Common myeloid progenitor, CD34-positive (primary cell): ENCODE measurements around the gene MMEL1.

ENCODE experiments used
- CTCF ChIA-PET: fragments of 350-600 bp; sonication (Branson Sonifier 250); formaldehyde crosslinking; loops from one replicate; lab custom pipeline; 2021; ENCODE audit warnings: antibody characterized with exemption; lab: Charles Lee
- POLR2A ChIA-PET: fragments of 350-600 bp; sonication (Branson Sonifier 250); formaldehyde crosslinking; loops from one replicate; lab custom pipeline; 2021; ENCODE audit warnings: antibody characterized with exemption; lab: Charles Lee
- DNase-seq, 3 donors: peaks; one replicate each; pipeline versions ENCODE4 v3.0.0 to v3.0.0-alpha.2; 2013
- H3K27ac ChIP-seq, 2 experiments: 1 replicate in 1 of 2; 2 replicates in 1 of 2; pipeline ENCODE4 v1.7.0; 2013; ENCODE audit warnings: inconsistent platforms in 2 of 2, low read length in 2 of 2, mild to moderate bottlenecking in 2 of 2, low read depth in 1 of 2, moderate library complexity in 1 of 2; ENCODE audit not compliant: severe bottlenecking in 2 of 2, insufficient read depth in 1 of 2, poor library complexity in 1 of 2
- H3K27me3 ChIP-seq, 5 experiments: replicated peaks in 2 of 5; 1 replicate in 3 of 5; 2 replicates in 2 of 5; pipeline versions ENCODE4 v1.6.1 to v1.7.0; 2013; ENCODE audit warnings: low read length in 4 of 5, mild to moderate bottlenecking in 2 of 5, moderate library complexity in 2 of 5, inconsistent platforms in 1 of 5; ENCODE audit not compliant: insufficient read depth in 5 of 5, control insufficient read depth in 4 of 5
- H3K36me3 ChIP-seq, 4 experiments: 1 replicate in 2 of 4; 2 replicates in 2 of 4; pipeline versions ENCODE4 v1.6.1 to v1.7.0; 2013; ENCODE audit warnings: low read length in 3 of 4, control low read depth in 1 of 4, mild to moderate bottlenecking in 1 of 4; ENCODE audit not compliant: control insufficient read depth in 4 of 4, insufficient read depth in 4 of 4
- H3K4me1 ChIP-seq, 4 experiments: 1 replicate in 3 of 4; 2 replicates in 1 of 4; pipeline versions ENCODE4 v1.6.1 to v1.7.1; 2013; ENCODE audit warnings: low read length in 3 of 4, mild to moderate bottlenecking in 3 of 4, control low read depth in 1 of 4, inconsistent platforms in 1 of 4, moderate library complexity in 1 of 4; ENCODE audit not compliant: control insufficient read depth in 4 of 4, insufficient read depth in 4 of 4; ENCODE audit errors: control extremely low read depth in 1 of 4
- H3K4me3 ChIP-seq, 7 experiments: 1 replicate in 4 of 7; 2 replicates in 3 of 7; pipeline versions ENCODE4 v1.5.1 to v1.7.0; 2013; ENCODE audit warnings: mild to moderate bottlenecking in 7 of 7, low read length in 6 of 7, moderate library complexity in 6 of 7, inconsistent platforms in 2 of 7, low read depth in 2 of 7, control low read depth in 1 of 7; ENCODE audit not compliant: insufficient read depth in 4 of 7, control insufficient read depth in 1 of 7; ENCODE audit errors: extremely low read depth in 1 of 7
- H3K9me3 ChIP-seq, 5 experiments: 1 replicate in 4 of 5; 2 replicates in 1 of 5; pipeline versions ENCODE4 v1.6.1 to v1.7.1; 2013; ENCODE audit warnings: low read length in 4 of 5, mild to moderate bottlenecking in 2 of 5, inconsistent platforms in 1 of 5, low read depth in 1 of 5, moderate library complexity in 1 of 5; ENCODE audit not compliant: control insufficient read depth in 4 of 5, insufficient read depth in 2 of 5; ENCODE audit errors: control extremely low read depth in 1 of 5
- WGBS: methylation state at CpG from one replicate; pipeline ENCODE4 v1.1.5; 2013; ENCODE audit not compliant: insufficient coverage; 5-methylcytosine and 5-hydroxymethylcytosine counted together

Gene MMEL1

GRCh38 chr1:2561898-2562895 is 70.6 kb downstream of the MMEL1 start:
- ChIA-PET POLR2A (interaction anchor here (0.6 to 2.9 kb wide), 4 partner anchors 8 to 74 kb away, joined by 3 to 8 read pairs (median 3); no protein-coding TSS in a partner anchor), CTCF (interaction anchor here (0.8 to 3.4 kb wide), 11 partner anchors 8 to 149 kb away, joined by 3 to 27 read pairs (median 7); no protein-coding TSS in a partner anchor)
- peaks cover 2 to 48% (median 21%) of the 10 kb centered on the region in 4 experiments for H3K36me3 ChIP-seq
- 96% methylated on average over 20 of the region's 24 CpGs for WGBS
- no peak overlapping the region for H3K4me3 ChIP-seq
- peaks cover 0 to 15% (median 10%) of the 10 kb centered on the region in 4 experiments for H3K4me1 ChIP-seq
- H3K27ac ChIP-seq, result no peak overlapping the region
- H3K9me3 ChIP-seq, result no peaks in the 10 kb centered on the region
- DNase-seq, result no peak
- H3K27me3 ChIP-seq, result no peaks in the 10 kb centered on the region

DNA sequence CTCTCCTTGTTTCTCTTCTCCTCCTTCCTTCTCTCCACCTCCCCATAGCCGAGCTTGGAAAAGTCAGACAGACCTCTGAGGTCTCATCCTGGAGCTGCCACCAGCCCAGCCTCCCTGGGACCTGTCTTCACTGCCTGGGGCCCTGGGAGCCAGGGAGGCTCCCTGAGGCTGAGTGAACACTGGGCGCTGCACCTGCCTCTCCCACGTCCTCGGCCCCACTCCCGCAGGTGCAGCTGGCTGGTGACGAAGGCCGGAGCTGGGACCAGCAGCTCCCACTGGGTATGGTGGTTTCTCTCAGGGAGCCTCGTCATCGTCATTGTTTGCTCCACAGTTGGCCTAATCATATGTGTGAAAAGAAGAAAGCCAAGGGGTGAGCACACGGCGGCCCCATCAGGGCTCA is 71.4 kb downstream of the MMEL1 start:
- H3K27ac ChIP-seq, result no peak overlapping the region
- H3K9me3 ChIP-seq, result no peaks in the 10 kb centered on the region
- H3K4me1 ChIP-seq, result peaks cover 0 to 23% (median 17%) of the 10 kb centered on the region in 4 experiments
- H3K4me3 ChIP-seq, result no peak overlapping the region
- H3K36me3 ChIP-seq, result peaks cover 2 to 48% (median 21%) of the 10 kb centered on the region in 4 experiments
- no peak for DNase-seq
- ChIA-PET CTCF (interaction anchor here (0.8 to 3.4 kb wide), 13 partner anchors 8 to 148 kb away, joined by 3 to 27 read pairs (median 6); no protein-coding TSS in a partner anchor), POLR2A (interaction anchor here (0.6 to 2.9 kb wide), 4 partner anchors 9 to 75 kb away, joined by 3 to 8 read pairs (median 3); no protein-coding TSS in a partner anchor)
- 99% methylated on average over 11 of the region's 11 CpGs for WGBS
- no peaks in the 10 kb centered on the region for H3K27me3 ChIP-seq

DNA sequence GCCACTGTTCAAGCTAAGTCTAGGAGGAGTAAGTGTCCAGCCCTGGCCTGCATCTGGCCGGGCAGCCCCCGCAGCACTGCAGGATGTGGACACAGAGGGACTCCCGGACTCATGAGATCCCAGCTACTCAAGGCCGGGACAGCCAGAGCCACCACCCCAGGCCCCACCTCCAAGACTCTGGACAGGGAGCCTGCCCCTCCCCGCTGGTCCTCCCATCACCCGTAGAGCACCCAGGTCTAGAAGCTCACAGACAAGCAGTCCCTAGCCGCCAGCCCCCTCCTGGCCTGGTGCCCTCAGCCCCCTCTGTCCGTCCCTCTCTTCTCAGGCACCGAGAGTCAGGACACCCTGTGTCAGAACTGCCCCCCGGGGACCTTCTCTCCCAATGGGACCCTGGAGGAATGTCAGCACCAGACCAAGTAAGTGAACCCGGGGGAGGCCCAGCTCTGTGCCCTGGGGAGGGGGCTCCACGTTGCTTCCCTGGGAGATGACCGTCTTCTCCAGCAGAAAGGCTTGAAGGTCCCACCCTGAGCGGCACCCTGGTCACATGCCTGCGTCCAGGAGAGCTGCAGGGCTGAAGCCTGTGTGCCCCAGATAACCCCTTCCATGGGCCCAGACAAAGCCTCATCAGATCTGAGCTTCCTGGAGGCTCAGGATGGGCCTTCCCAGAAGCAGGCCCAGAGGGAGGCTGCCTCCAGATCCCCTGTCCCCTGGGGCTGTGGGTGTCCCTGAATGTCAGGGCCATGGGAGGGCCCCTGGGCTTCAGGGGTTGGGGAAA is 72.3 kb downstream of the MMEL1 start:
- 99% methylated on average over 14 of the region's 15 CpGs for WGBS
- H3K9me3 ChIP-seq, result no peaks in the 10 kb centered on the region
- no peak overlapping the region for H3K27ac ChIP-seq
- no peaks in the 10 kb centered on the region for H3K27me3 ChIP-seq
- ChIA-PET CTCF (interaction anchor here (1.3 to 3.4 kb wide), 10 partner anchors 9 to 36 kb away, joined by 3 to 27 read pairs (median 7); no protein-coding TSS in a partner anchor), POLR2A (interaction anchor here (2.9 kb wide), 1 partner anchor 18 kb away, joined by 8 read pairs; no protein-coding TSS in a partner anchor)
- no peak overlapping the region for H3K4me3 ChIP-seq
- DNase-seq, result no peak
- H3K4me1 ChIP-seq, result peaks cover 0 to 32% (median 27%) of the 10 kb centered on the region in 4 experiments
- H3K36me3 ChIP-seq, result peaks cover 2 to 48% (median 21%) of the 10 kb centered on the region in 4 experiments

- no peak for DNase-seq
- Histone ChIP-seq H3K27me3 (no peaks in the 10 kb centered on the region), H3K4me3 (no peak overlapping the region), H3K4me1 (peaks cover 0 to 40% (median 35%) of the 10 kb centered on the region in 4 experiments), H3K36me3 (peaks cover 2 to 48% (median 21%) of the 10 kb centered on the region in 4 experiments), H3K9me3 (no peaks in the 10 kb centered on the region), H3K27ac (no peak overlapping the region)
- WGBS, result 93% methylated on average over 34 of the region's 35 CpGs
- POLR2A ChIA-PET, result interaction anchor here (2.0 to 2.9 kb wide), 2 partner anchors 18 to 26 kb away, joined by 5 to 8 read pairs; partner anchors contain the start of gene PRXL2B
- CTCF ChIA-PET, result interaction anchor here (2.8 to 3.4 kb wide), 2 partner anchors 18 to 24 kb away, joined by 9 to 27 read pairs; no protein-coding TSS in a partner anchor
These were observed 73.1 kb downstream of the MMEL1 start for GRCh38 chr1:2559509-2560298.

- H3K4me3 ChIP-seq, result no peak overlapping the region
- 99% methylated on average over 6 of the region's 6 CpGs for WGBS
- peaks cover 0 to 48% (median 43%) of the 10 kb centered on the region in 4 experiments for H3K4me1 ChIP-seq
- H3K36me3 ChIP-seq, result peaks cover 0 to 48% (median 21%) of the 10 kb centered on the region in 4 experiments
- no peak for DNase-seq
- no peak overlapping the region for H3K27ac ChIP-seq
- ChIA-PET CTCF (interaction anchor here (1.5 kb wide), 1 partner anchor 36 kb away, joined by 3 read pairs; no protein-coding TSS in a partner anchor), POLR2A (interaction anchor here (2.0 kb wide), 1 partner anchor 27 kb away, joined by 5 read pairs; the partner anchor contains the start of gene PRXL2B)
- H3K9me3 ChIP-seq, result no peaks in the 10 kb centered on the region
- H3K27me3 ChIP-seq, result no peaks in the 10 kb centered on the region
These were observed 74.0 kb downstream of the MMEL1 start for GRCh38 chr1:2558861-2559260.

DNA sequence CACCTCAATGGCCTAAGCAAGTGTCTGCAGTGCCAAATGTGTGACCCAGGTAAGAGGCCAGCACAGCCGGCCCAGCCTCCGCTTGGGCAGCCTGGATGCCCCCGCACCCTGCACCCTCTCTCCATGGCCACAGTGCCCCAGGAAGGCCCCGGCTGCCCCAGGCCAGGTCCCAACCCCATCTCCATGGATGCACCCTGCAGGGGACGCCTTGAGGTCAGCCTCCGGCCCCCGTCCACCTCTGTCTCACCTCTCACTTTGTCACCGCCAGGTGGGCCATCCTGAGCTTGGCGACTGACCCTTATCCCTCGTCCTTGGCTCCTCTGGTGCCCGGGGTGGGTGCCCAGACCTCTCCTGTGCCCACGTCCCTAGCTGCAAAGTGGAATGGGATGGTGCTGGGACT is 74.4 kb downstream of the MMEL1 start:
- no peak overlapping the region for H3K4me3 ChIP-seq
- 100% methylated on average over 10 of the region's 12 CpGs for WGBS
- ChIA-PET CTCF (interaction anchor here (1.5 kb wide), 1 partner anchor 36 kb away, joined by 3 read pairs; no protein-coding TSS in a partner anchor), POLR2A (interaction anchor here (2.0 kb wide), 1 partner anchor 28 kb away, joined by 5 read pairs; the partner anchor contains the start of gene PRXL2B)
- H3K9me3 ChIP-seq, result no peaks in the 10 kb centered on the region
- no peak overlapping the region for H3K27ac ChIP-seq
- peaks cover 0 to 45% (median 20%) of the 10 kb centered on the region in 4 experiments for H3K36me3 ChIP-seq
- H3K4me1 ChIP-seq, result peaks cover 0 to 52% (median 44%) of the 10 kb centered on the region in 4 experiments
- no peaks in the 10 kb centered on the region for H3K27me3 ChIP-seq
- no peak for DNase-seq
